Measurements from ENCODE around the gene C11orf87.

DNA sequence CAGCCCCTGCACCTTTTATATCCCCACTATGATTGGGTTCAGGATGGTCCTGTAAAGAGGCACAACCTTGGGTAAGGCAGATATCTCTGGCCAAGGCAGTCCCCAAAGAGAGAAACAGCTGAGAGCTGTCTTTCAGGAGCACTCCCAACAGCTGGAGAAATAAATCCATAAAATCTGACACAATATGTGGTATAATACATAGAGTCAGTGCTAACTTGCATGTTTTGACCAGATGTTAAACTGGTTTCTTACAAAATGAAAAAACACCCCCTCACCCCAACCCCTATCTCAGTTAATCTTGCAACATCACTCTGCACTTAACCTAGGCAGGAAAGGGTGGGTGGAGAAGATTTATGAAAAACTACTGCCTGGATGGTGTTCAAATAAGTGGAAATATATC is 44.0 kb upstream of the C11orf87 start:
- TF ChIP-seq, protein P1, sequence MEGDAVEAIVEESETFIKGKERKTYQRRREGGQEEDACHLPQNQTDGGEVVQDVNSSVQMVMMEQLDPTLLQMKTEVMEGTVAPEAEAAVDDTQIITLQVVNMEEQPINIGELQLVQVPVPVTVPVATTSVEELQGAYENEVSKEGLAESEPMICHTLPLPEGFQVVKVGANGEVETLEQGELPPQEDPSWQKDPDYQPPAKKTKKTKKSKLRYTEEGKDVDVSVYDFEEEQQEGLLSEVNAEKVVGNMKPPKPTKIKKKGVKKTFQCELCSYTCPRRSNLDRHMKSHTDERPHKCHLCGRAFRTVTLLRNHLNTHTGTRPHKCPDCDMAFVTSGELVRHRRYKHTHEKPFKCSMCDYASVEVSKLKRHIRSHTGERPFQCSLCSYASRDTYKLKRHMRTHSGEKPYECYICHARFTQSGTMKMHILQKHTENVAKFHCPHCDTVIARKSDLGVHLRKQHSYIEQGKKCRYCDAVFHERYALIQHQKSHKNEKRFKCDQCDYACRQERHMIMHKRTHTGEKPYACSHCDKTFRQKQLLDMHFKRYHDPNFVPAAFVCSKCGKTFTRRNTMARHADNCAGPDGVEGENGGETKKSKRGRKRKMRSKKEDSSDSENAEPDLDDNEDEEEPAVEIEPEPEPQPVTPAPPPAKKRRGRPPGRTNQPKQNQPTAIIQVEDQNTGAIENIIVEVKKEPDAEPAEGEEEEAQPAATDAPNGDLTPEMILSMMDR (conservative IDR thresholded peaks at IDR 0.05) = no peak
- no peak for TF ChIP-seq ZFX (IDR thresholded peaks at IDR 0.05)

Data from C4-2B (cell line).